ENCODE results near the gene SORCS1.

SORCS1 gene

GRCh38 chr10:107002068-107002467 lies 162.4 kb downstream of the SORCS1 start:
- DNase-seq = no peak
- intact Hi-C loops (cut with DNase I) = no loop called here

- DNase-seq = no peak
Observed at GRCh38 chr10:106999118-106999707, 165.3 kb downstream of the SORCS1 start.

GRCh38 chr10:106997721-106998120 lies 166.8 kb downstream of the SORCS1 start:
- peak in 4 of 10 donors; percentile 14 to 82 (median 22) for DNase-seq
- intact Hi-C loops (cut with DNase I) = no loop called here

More at GRCh38 chr10:106999118-106999707, 165.3 kb downstream of the SORCS1 start:
- intact Hi-C loops (cut with DNase I) = no loop called here

GRCh38 chr10:106996510-106996909 lies 168.0 kb downstream of the SORCS1 start:
- DNase-seq = no peak
- intact Hi-C loops (cut with DNase I) = no loop called here

GRCh38 chr10:106992055-106992454 lies 172.5 kb downstream of the SORCS1 start:
- intact Hi-C loops (cut with DNase I) = no loop called here
- DNase-seq = no peak

- DNase-seq = no peak
- intact Hi-C loops (cut with DNase I) = no loop called here
Observed at GRCh38 chr10:106991091-106991490, 173.4 kb downstream of the SORCS1 start.

GRCh38 chr10:106987362-106987761 lies 177.1 kb downstream of the SORCS1 start:
- intact Hi-C loops (cut with DNase I) = no loop called here

GRCh38 chr10:106982268-106982667 lies 182.2 kb downstream of the SORCS1 start:
- no peak for DNase-seq
- intact Hi-C loops (cut with DNase I) = no loop called here

More at GRCh38 chr10:106987362-106987761, 177.1 kb downstream of the SORCS1 start:
- DNase-seq = no peak

GRCh38 chr10:106981452-106982075 lies 182.9 kb downstream of the SORCS1 start:
- intact Hi-C loops (cut with DNase I) = no loop called here
- no peak for DNase-seq

- no peak for DNase-seq
- intact Hi-C loops (cut with DNase I) = no loop called here
Observed at GRCh38 chr10:106980495-106981451, 183.7 kb downstream of the SORCS1 start.

- DNase-seq = no peak
- intact Hi-C loops (cut with DNase I) = no loop called here
Observed at GRCh38 chr10:106978756-106979155, 185.8 kb downstream of the SORCS1 start.

GRCh38 chr10:106973716-106974115 lies 190.8 kb downstream of the SORCS1 start:
- intact Hi-C loops (cut with DNase I) = no loop called here
- no peak for DNase-seq

GRCh38 chr10:106973288-106973687 lies 191.2 kb downstream of the SORCS1 start:
- no peak for DNase-seq
- intact Hi-C loops (cut with DNase I) = no loop called here

GRCh38 chr10:106972381-106972780 lies 192.1 kb downstream of the SORCS1 start:
- DNase-seq = no peak
- intact Hi-C loops (cut with DNase I) = no loop called here

- intact Hi-C loops (cut with DNase I) = no loop called here
- DNase-seq = no peak
Observed at GRCh38 chr10:106971411-106971831, 193.1 kb downstream of the SORCS1 start.

- intact Hi-C loops (cut with DNase I) = no loop called here
- no peak for DNase-seq
Observed at GRCh38 chr10:106967452-106967851, 197.1 kb downstream of the SORCS1 start.

- DNase-seq = no peak
- intact Hi-C loops (cut with DNase I) = no loop called here
Observed at GRCh38 chr10:106960812-106961211, 203.7 kb downstream of the SORCS1 start.

- intact Hi-C loops (cut with DNase I) = no loop called here
Observed at GRCh38 chr10:106959521-106959920, 205.0 kb downstream of the SORCS1 start.

GRCh38 chr10:106958589-106959361 lies 205.7 kb downstream of the SORCS1 start:
- peak in 1 of 10 donors; percentile 17 for DNase-seq

More at GRCh38 chr10:106959521-106959920, 205.0 kb downstream of the SORCS1 start:
- no peak for DNase-seq

GRCh38 chr10:106957823-106958588 lies 206.5 kb downstream of the SORCS1 start:
- no peak for DNase-seq
- intact Hi-C loops (cut with DNase I) = no loop called here

More at GRCh38 chr10:106958589-106959361, 205.7 kb downstream of the SORCS1 start:
- intact Hi-C loops (cut with DNase I) = no loop called here
